ENCODE measurements around the gene ACOT7.
"Not testable (repeated sequence)": the region's sequence is repeated elsewhere in the genome, so short reads cannot be mapped to it uniquely, and the experiment has no call there.

ACOT7 gene

DNA sequence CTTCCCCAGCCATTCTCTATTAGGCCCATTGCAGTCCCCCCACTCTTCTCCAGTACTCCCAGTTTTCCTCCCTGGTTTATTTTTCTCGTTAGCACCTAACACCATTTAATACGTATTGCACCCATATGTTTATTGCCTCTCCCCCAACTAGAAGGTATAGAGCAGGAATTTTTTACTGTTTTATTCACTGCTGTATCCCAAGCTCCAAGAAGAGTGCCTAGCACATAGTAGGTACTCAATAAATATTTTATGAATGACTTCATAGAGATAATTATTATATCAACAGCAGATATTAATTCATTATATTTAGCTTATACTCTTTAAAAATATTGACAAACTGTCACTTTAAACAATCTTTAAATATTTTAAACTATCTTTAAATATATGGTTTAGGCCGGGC, 5.7 kb upstream of the ACOT7 start:
- no peak for TF ChIP-seq EZH2 (IDR thresholded peaks at IDR 0.05; ENCODE audit: borderline replicate concordance, low read depth, low read length, severe bottlenecking)
- TF ChIP-seq, protein P1, sequence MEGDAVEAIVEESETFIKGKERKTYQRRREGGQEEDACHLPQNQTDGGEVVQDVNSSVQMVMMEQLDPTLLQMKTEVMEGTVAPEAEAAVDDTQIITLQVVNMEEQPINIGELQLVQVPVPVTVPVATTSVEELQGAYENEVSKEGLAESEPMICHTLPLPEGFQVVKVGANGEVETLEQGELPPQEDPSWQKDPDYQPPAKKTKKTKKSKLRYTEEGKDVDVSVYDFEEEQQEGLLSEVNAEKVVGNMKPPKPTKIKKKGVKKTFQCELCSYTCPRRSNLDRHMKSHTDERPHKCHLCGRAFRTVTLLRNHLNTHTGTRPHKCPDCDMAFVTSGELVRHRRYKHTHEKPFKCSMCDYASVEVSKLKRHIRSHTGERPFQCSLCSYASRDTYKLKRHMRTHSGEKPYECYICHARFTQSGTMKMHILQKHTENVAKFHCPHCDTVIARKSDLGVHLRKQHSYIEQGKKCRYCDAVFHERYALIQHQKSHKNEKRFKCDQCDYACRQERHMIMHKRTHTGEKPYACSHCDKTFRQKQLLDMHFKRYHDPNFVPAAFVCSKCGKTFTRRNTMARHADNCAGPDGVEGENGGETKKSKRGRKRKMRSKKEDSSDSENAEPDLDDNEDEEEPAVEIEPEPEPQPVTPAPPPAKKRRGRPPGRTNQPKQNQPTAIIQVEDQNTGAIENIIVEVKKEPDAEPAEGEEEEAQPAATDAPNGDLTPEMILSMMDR (IDR thresholded peaks at IDR 0.05; ENCODE audit: borderline replicate concordance, extremely low read depth, low read length, poor library complexity, severe bottlenecking), result no peak
- no peaks in the 10 kb centered on the region for H4K20me1 ChIP-seq (ENCODE audit: insufficient read depth, low read length)
- ATAC-seq (ENCODE audit: insufficient read depth, low read depth) (no peak), DNase-seq (no peak)
- no peak overlapping the region for H3K4me3 ChIP-seq (ENCODE audit: low read depth in 1 of 2, low read length in 2 of 2)
- H3K9ac ChIP-seq (ENCODE audit: low read depth, low read length), result no peak overlapping the region
- no peaks in the 10 kb centered on the region for H3K27me3 ChIP-seq (ENCODE audit: insufficient read depth, low read length, poor library complexity)
- H3K4me2 ChIP-seq (ENCODE audit: insufficient read depth, low read length), result no peak overlapping the region
- H3K27ac ChIP-seq (ENCODE audit: low read length), result no peak overlapping the region
- peaks cover under 1% of the 10 kb centered on the region for H3K79me2 ChIP-seq (ENCODE audit: insufficient read depth, low read length)
- H3K4me1 ChIP-seq (ENCODE audit: insufficient read depth, low read length), result peaks cover 8% of the 10 kb centered on the region
- H2AFZ ChIP-seq (ENCODE audit: low read depth, low read length), result no peak overlapping the region
- no peaks in the 10 kb centered on the region for H3K9me3 ChIP-seq (ENCODE audit: insufficient read depth, low read length, severe bottlenecking)
- H3K36me3 ChIP-seq (ENCODE audit: insufficient read depth, low read length), result no peaks in the 10 kb centered on the region

DNA sequence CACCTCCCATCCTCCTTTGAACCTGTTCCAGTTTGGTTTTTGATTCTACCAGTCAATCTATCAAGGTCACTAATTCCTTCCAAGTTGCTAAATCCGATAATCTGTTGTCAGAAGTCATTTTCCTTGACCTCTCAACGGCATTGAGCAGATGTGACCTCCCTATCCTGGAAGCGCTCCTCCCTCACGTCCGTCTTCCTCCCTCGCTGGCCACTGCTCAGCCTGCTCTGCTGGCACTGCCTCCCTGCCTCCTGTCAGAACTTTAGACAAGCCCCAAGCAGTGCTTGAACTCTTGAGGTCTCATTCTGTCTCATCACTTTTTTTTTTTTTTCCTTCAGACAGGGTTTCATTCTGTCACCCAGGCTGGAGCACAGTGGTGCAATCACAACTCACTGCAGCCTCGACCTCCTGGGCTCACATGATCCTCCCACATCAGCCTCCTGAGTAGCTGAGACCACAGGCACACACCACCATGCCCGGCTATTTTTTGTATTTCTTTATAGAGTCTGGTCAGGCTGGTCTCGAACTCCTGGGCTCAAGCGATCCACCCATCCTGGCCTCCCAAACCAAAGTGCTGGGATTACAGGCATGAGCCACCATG, 4.4 kb upstream of the ACOT7 start:
- ATAC-seq (ENCODE audit: insufficient read depth, low read depth) (no peak), DNase-seq (no peak)
- Histone ChIP-seq H4K20me1 (ENCODE audit: insufficient read depth, low read length) (no peaks in the 10 kb centered on the region), H3K27ac (ENCODE audit: low read length) (no peak overlapping the region), H3K27me3 (ENCODE audit: insufficient read depth, low read length, poor library complexity) (no peaks in the 10 kb centered on the region), H3K4me2 (ENCODE audit: insufficient read depth, low read length) (no peak overlapping the region), H3K9ac (ENCODE audit: low read depth, low read length) (no peak overlapping the region), H3K9me3 (ENCODE audit: insufficient read depth, low read length, severe bottlenecking) (no peaks in the 10 kb centered on the region), H3K4me1 (ENCODE audit: insufficient read depth, low read length) (peaks cover 14% of the 10 kb centered on the region), H3K4me3 (ENCODE audit: low read depth in 1 of 2, low read length in 2 of 2) (no peak overlapping the region), H3K79me2 (ENCODE audit: insufficient read depth, low read length) (peaks cover 8% of the 10 kb centered on the region), H2AFZ (ENCODE audit: low read depth, low read length) (no peak overlapping the region), H3K36me3 (ENCODE audit: insufficient read depth, low read length) (no peaks in the 10 kb centered on the region)
- TF ChIP-seq EZH2 (IDR thresholded peaks at IDR 0.05; ENCODE audit: borderline replicate concordance, low read depth, low read length, severe bottlenecking), result no peak
- TF ChIP-seq, protein P1 (IDR thresholded peaks at IDR 0.05; ENCODE audit: borderline replicate concordance, extremely low read depth, low read length, poor library complexity, severe bottlenecking), result no peak

DNA sequence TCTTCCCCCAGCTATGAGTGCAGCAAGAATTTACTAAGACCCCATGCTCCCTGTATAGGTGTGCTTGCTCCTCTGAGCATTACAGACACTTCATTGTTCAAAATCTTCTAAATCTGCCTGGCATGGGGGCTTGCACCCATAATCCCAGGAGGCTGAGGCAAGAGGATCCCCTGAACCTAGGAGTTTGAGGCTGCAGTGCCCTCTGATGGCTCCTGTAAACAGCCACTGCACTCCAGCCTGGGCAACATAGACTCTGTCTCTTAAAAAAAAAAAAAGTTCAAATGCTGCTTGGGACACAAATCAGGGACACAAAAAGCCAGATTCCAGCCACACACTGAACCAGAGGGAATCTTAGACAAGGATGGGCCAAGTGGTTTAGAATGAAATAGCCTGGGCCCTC, 3.4 kb upstream of the ACOT7 start:
- Histone ChIP-seq H3K9ac (ENCODE audit: low read depth, low read length) (no peak overlapping the region), H3K36me3 (ENCODE audit: insufficient read depth, low read length) (peaks cover 4% of the 10 kb centered on the region; the same call in 1 of the 2 replicates), H2AFZ (ENCODE audit: low read depth, low read length) (no peak overlapping the region), H3K79me2 (ENCODE audit: insufficient read depth, low read length) (peaks cover 18% of the 10 kb centered on the region), H3K4me2 (ENCODE audit: insufficient read depth, low read length) (no peak overlapping the region), H4K20me1 (ENCODE audit: insufficient read depth, low read length) (peaks cover 8% of the 10 kb centered on the region), H3K9me3 (ENCODE audit: insufficient read depth, low read length, severe bottlenecking) (no peaks in the 10 kb centered on the region), H3K27me3 (ENCODE audit: insufficient read depth, low read length, poor library complexity) (no peaks in the 10 kb centered on the region), H3K27ac (ENCODE audit: low read length) (no peak overlapping the region), H3K4me3 (ENCODE audit: low read depth in 1 of 2, low read length in 2 of 2) (no peak overlapping the region), H3K4me1 (ENCODE audit: insufficient read depth, low read length) (peaks cover 20% of the 10 kb centered on the region)
- TF ChIP-seq, protein P1 (IDR thresholded peaks at IDR 0.05; ENCODE audit: borderline replicate concordance, extremely low read depth, low read length, poor library complexity, severe bottlenecking), result peak; percentile 49
- no peak for TF ChIP-seq EZH2 (IDR thresholded peaks at IDR 0.05; ENCODE audit: borderline replicate concordance, low read depth, low read length, severe bottlenecking)
- DNase-seq (no peak), ATAC-seq (ENCODE audit: insufficient read depth, low read depth) (no peak)

DNA sequence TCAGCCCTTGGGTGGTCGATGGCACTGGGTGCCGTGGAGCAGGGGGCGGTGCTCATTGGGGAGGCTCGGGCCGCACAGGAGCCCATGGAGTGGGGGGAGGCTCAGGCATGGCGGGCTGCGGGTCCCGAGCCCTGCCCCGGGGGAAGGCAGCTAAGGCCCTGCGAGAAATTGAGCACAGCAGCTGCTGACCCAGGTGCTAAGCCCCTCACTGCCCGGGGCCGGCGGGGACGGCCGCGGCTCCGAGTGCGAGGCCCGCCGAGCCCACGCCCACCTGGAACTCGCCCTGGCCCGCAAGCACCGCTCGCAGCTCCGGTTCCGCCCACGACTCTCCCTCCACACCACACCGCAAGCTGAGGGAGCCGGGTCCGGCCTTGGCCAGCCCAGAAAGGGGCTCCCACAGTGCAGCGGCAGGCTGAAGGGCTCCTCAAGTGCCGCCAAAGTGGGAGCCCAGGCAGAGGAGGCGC, 2.2 kb upstream of the ACOT7 start:
- not testable (repeated sequence) for DNase-seq; H3K4me2 ChIP-seq (ENCODE audit: insufficient read depth, low read length); H2AFZ ChIP-seq (ENCODE audit: low read depth, low read length); H3K27ac ChIP-seq (ENCODE audit: low read length); H3K4me3 ChIP-seq (ENCODE audit: low read depth in 1 of 2, low read length in 2 of 2); H3K27me3 ChIP-seq (ENCODE audit: insufficient read depth, low read length, poor library complexity); H3K9ac ChIP-seq (ENCODE audit: low read depth, low read length); ATAC-seq (ENCODE audit: insufficient read depth, low read depth); H3K36me3 ChIP-seq (ENCODE audit: insufficient read depth, low read length); H3K9me3 ChIP-seq (ENCODE audit: insufficient read depth, low read length, severe bottlenecking)
- Histone ChIP-seq H3K4me1 (ENCODE audit: insufficient read depth, low read length) (peaks cover 32% of the 10 kb centered on the region), H3K79me2 (ENCODE audit: insufficient read depth, low read length) (peaks cover 30% of the 10 kb centered on the region), H4K20me1 (ENCODE audit: insufficient read depth, low read length) (peaks cover 18% of the 10 kb centered on the region)

DNA sequence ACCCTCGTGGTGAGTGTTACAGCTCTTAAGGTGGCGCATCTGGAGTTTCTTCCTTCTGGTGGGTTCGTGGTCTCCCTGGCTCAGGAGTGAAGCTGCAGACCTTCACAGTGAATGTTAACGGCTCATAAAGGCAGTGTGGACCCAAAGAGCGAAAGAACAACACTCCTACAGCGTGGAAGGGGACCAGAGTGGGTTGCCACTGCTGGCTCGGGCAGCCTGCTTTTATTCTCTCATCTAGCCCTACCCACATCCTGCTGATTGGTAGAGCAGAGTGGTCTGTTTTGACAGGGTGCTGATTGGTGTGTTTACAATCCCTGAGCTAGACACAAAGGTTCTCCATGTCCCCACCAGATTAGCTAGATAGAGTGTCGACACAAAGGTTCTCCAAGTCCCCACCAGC, 1.6 kb upstream of the ACOT7 start:
- H3K36me3 ChIP-seq (ENCODE audit: insufficient read depth, low read length); H3K9ac ChIP-seq (ENCODE audit: low read depth, low read length); H3K4me2 ChIP-seq (ENCODE audit: insufficient read depth, low read length); H3K27me3 ChIP-seq (ENCODE audit: insufficient read depth, low read length, poor library complexity); ATAC-seq (ENCODE audit: insufficient read depth, low read depth); H2AFZ ChIP-seq (ENCODE audit: low read depth, low read length); H3K4me3 ChIP-seq (ENCODE audit: low read depth in 1 of 2, low read length in 2 of 2); H3K9me3 ChIP-seq (ENCODE audit: insufficient read depth, low read length, severe bottlenecking): not testable (repeated sequence)
- Histone ChIP-seq H4K20me1 (ENCODE audit: insufficient read depth, low read length) (peaks cover 22% of the 10 kb centered on the region), H3K27ac (ENCODE audit: low read length) (peak overlapping the region; percentile 32), H3K79me2 (ENCODE audit: insufficient read depth, low read length) (peaks cover 37% of the 10 kb centered on the region), H3K4me1 (ENCODE audit: insufficient read depth, low read length) (peaks cover 38% of the 10 kb centered on the region)
- DNase-seq, result peak; percentile 60
